Mesodermal cell (in vitro differentiated cells): ENCODE results near the gene ABCG4.
"Not testable (repeated sequence)": the region's sequence is repeated elsewhere in the genome, so short reads cannot be mapped to it uniquely, and the experiment has no call there.

Source experiments
- H3K27ac ChIP-seq: 2 replicates; pipeline ENCODE4 v1.7.0; 2013; ENCODE audit warnings: mild to moderate bottlenecking, low read depth, low read length, moderate library complexity; ENCODE audit not compliant: severe bottlenecking
- H3K36me3 ChIP-seq: 2 replicates; pipeline ENCODE4 v1.7.1; 2013; ENCODE audit warnings: mild to moderate bottlenecking, low read length, moderate library complexity; ENCODE audit not compliant: control insufficient read depth, insufficient read depth
- H3K4me1 ChIP-seq: one replicate; pipeline ENCODE4 v1.7.1; 2013; ENCODE audit warnings: mild to moderate bottlenecking, low read length; ENCODE audit not compliant: insufficient read depth, control insufficient read depth, poor library complexity, severe bottlenecking
- H3K4me3 ChIP-seq: 2 replicates; pipeline ENCODE4 v1.7.0; 2013; ENCODE audit warnings: low read length, control low read depth, mild to moderate bottlenecking; ENCODE audit not compliant: insufficient read depth, poor library complexity, severe bottlenecking; ENCODE audit errors: extremely low read depth
- H3K9me3 ChIP-seq: 2 replicates; pipeline ENCODE4 v1.7.1; 2013; ENCODE audit warnings: mild to moderate bottlenecking, low read length, moderate library complexity; ENCODE audit not compliant: control insufficient read depth
- WGBS, 2 experiments: methylation state at CpG; one replicate each; pipeline ENCODE4 v1.1.5; 2013; ENCODE audit warnings: missing lambda C conversion rate in 2 of 2; ENCODE audit not compliant: insufficient coverage in 2 of 2; 5-methylcytosine and 5-hydroxymethylcytosine counted together

ABCG4 gene

GRCh38 chr11:119154178-119154577 lies 5.3 kb downstream of the ABCG4 start:
- no peaks in the 10 kb centered on the region for H3K9me3 ChIP-seq
- 77 to 91% methylated on average over 4 of the region's 6 CpGs for WGBS, 2 experiments
- H3K36me3 ChIP-seq, result no peaks in the 10 kb centered on the region
- no peak overlapping the region for H3K4me3 ChIP-seq
- H3K27ac ChIP-seq, result no peak overlapping the region
- H3K4me1 ChIP-seq, result no peaks in the 10 kb centered on the region

GRCh38 chr11:119155733-119156492 lies 7.1 kb downstream of the ABCG4 start:
- no peaks in the 10 kb centered on the region for H3K4me1 ChIP-seq
- H3K27ac ChIP-seq, result no peak overlapping the region
- no peaks in the 10 kb centered on the region for H3K9me3 ChIP-seq
- H3K4me3 ChIP-seq, result no peak overlapping the region
- whole genome bisulfite sequencing, 2 experiments, result 57 to 66% methylated on average over 5 to 6 of the region's 8 CpGs
- no peaks in the 10 kb centered on the region for H3K36me3 ChIP-seq

GRCh38 chr11:119156496-119156895 lies 7.6 kb downstream of the ABCG4 start:
- Histone ChIP-seq H3K4me1 (no peaks in the 10 kb centered on the region), H3K27ac (no peak overlapping the region), H3K9me3 (no peaks in the 10 kb centered on the region), H3K4me3 (no peak overlapping the region), H3K36me3 (no peaks in the 10 kb centered on the region)
- WGBS, 2 experiments, result 83 to 90% methylated on average over 6 of the region's 10 CpGs

GRCh38 chr11:119157063-119157462 lies 8.2 kb downstream of the ABCG4 start:
- Histone ChIP-seq H3K4me3 (no peak overlapping the region), H3K36me3 (no peaks in the 10 kb centered on the region), H3K4me1 (no peaks in the 10 kb centered on the region), H3K27ac (no peak overlapping the region), H3K9me3 (no peaks in the 10 kb centered on the region)
- WGBS, 2 experiments, result 75 to 90% methylated on average over 2 to 3 of the region's 3 CpGs

GRCh38 chr11:119158467-119158866 lies 9.6 kb downstream of the ABCG4 start:
- WGBS, 2 experiments, result 92 to 95% methylated on average over 8 to 11 of the region's 13 CpGs
- no peaks in the 10 kb centered on the region for H3K36me3 ChIP-seq
- no peak overlapping the region for H3K4me3 ChIP-seq

GRCh38 chr11:119160151-119160550 lies 11.3 kb downstream of the ABCG4 start:
- Histone ChIP-seq H3K4me3 (no peak overlapping the region), H3K36me3 (no peaks in the 10 kb centered on the region), H3K27ac (no peak overlapping the region), H3K4me1 (no peaks in the 10 kb centered on the region), H3K9me3 (no peaks in the 10 kb centered on the region)
- WGBS, 2 experiments, result 83 to 86% methylated on average over 4 of the region's 9 CpGs

More at GRCh38 chr11:119158467-119158866, 9.6 kb downstream of the ABCG4 start:
- no peak overlapping the region for H3K27ac ChIP-seq
- H3K4me1 ChIP-seq, result no peaks in the 10 kb centered on the region
- no peaks in the 10 kb centered on the region for H3K9me3 ChIP-seq

- H3K4me3 ChIP-seq, result no peak overlapping the region
- H3K4me1 ChIP-seq, result peaks cover 6% of the 10 kb centered on the region
- 94 to 100% methylated on average over 2 to 6 of the region's 8 CpGs for WGBS, 2 experiments
- no peaks in the 10 kb centered on the region for H3K9me3 ChIP-seq
- H3K27ac ChIP-seq, result no peak overlapping the region
- H3K36me3 ChIP-seq, result no peaks in the 10 kb centered on the region
Measured at GRCh38 chr11:119161871-119162270, 13.0 kb downstream of the ABCG4 start.

- H3K4me3 ChIP-seq, result no peak overlapping the region
- WGBS, 2 experiments, result 71 to 76% methylated on average over 5 of the region's 8 CpGs
- H3K9me3 ChIP-seq, result no peaks in the 10 kb centered on the region
- no peaks in the 10 kb centered on the region for H3K36me3 ChIP-seq
- H3K4me1 ChIP-seq, result peaks cover 9% of the 10 kb centered on the region
- H3K27ac ChIP-seq, result no peak overlapping the region
Measured at GRCh38 chr11:119166368-119167076, 17.7 kb downstream of the ABCG4 start.

- not testable (repeated sequence) for H3K4me1 ChIP-seq, H3K4me3 ChIP-seq, H3K27ac ChIP-seq, H3K9me3 ChIP-seq, H3K36me3 ChIP-seq
- WGBS, 2 experiments, result 73 to 79% methylated on average over 7 to 10 of the region's 10 CpGs
Measured at GRCh38 chr11:119167077-119167458, 18.2 kb downstream of the ABCG4 start.

- H3K27ac ChIP-seq, result no peak overlapping the region
- no peaks in the 10 kb centered on the region for H3K36me3 ChIP-seq
- H3K4me3 ChIP-seq, result no peak overlapping the region
- no peaks in the 10 kb centered on the region for H3K9me3 ChIP-seq
- H3K4me1 ChIP-seq, result peaks cover 9% of the 10 kb centered on the region
- WGBS, 2 experiments, result 98% methylated on average over 4 of the region's 6 CpGs; no CpG with 5 or more reads in 1 of the 2 experiments
Measured at GRCh38 chr11:119167933-119168332, 19.1 kb downstream of the ABCG4 start.
